AG09319 (cell line): ENCODE data around the gene CACFD1.

Experiments used
- DNase-seq: peaks from one replicate; pipeline ENCODE4 v3.0.0-alpha.2; 2010; ENCODE audit warnings: low read depth; ENCODE audit errors: extremely low read depth
- TF ChIP-seq, protein P1 (sequence below): IDR thresholded peaks from 2 replicates; pipeline ENCODE4 v1.5.1; 2011; ENCODE audit warnings: low read depth, mild to moderate bottlenecking, inconsistent platforms, low read length, moderate library complexity

The CACFD1 gene

DNA sequence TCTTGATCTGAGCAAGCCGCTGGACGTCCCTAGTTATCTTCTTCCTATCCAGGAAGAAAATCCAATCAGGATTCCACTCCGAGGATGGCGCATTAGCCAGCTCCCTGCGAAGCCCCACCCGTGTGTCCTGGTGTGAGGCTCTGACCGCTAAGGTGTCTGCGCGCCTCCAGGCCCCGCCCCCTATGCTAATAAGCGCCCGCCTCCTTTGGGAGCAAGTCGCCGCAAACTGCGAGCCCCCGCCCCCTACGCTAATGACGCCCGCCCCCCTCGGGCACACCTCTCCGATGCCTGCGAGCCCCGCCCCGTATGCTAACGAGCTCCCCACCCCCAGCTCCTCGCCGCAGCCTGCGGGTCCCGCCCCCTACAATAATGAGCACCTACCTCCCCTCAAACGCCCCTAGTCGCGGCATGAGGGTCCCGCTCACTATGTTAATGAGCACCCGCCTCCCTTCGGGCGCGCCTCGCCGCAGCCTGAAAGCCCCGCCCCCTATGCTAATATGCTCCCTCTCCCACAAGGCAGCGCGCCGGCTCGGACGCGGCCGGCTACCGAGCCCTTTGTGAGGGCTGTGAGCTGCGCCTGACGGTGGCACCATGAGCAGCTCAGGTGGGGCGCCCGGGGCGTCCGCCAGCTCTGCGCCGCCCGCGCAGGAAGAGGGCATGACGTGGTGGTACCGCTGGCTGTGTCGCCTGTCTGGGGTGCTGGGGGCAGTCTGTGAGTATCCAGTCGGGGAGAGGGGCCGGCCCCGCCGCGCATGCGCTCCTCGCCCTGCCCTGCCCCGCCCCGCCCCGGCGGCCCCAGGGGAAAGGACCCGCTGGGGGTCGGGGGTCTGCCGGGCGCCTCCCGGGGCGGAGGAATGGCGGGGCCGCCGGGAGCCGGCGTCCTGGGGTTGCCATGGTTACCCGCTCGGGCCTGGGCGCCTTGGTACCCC, at the start of gene CACFD1:
Gene CACFD1 (plus strand): TSS at position 503 of the 929 bp plus-strand sequence. CDS start 89 bp downstream, at position 592.
- peak; percentile 61 for DNase-seq
- TF ChIP-seq, protein P1, sequence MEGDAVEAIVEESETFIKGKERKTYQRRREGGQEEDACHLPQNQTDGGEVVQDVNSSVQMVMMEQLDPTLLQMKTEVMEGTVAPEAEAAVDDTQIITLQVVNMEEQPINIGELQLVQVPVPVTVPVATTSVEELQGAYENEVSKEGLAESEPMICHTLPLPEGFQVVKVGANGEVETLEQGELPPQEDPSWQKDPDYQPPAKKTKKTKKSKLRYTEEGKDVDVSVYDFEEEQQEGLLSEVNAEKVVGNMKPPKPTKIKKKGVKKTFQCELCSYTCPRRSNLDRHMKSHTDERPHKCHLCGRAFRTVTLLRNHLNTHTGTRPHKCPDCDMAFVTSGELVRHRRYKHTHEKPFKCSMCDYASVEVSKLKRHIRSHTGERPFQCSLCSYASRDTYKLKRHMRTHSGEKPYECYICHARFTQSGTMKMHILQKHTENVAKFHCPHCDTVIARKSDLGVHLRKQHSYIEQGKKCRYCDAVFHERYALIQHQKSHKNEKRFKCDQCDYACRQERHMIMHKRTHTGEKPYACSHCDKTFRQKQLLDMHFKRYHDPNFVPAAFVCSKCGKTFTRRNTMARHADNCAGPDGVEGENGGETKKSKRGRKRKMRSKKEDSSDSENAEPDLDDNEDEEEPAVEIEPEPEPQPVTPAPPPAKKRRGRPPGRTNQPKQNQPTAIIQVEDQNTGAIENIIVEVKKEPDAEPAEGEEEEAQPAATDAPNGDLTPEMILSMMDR, result no peak

DNA sequence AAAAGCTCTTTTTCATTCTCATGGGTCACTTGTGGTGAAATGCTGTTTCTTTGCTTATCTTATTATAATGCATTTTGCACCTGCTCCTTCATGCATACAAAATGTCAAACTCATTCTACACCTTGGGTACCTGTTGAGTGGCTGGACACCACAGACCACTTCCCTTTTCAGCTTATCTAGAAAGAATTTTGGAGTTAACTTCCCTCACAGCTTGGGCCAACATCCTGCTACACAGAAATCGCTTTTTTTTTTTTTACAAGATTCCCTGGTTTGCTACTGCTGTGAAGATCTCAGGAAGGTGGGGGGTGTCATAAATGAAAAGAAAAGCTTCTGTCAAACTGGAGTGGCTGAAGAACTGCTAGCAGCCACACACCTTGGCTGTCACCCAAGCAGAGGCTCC, 44.6 kb upstream of the CACFD1 start:
- TF ChIP-seq, protein P1, result no peak
- DNase-seq, result no peak

DNA sequence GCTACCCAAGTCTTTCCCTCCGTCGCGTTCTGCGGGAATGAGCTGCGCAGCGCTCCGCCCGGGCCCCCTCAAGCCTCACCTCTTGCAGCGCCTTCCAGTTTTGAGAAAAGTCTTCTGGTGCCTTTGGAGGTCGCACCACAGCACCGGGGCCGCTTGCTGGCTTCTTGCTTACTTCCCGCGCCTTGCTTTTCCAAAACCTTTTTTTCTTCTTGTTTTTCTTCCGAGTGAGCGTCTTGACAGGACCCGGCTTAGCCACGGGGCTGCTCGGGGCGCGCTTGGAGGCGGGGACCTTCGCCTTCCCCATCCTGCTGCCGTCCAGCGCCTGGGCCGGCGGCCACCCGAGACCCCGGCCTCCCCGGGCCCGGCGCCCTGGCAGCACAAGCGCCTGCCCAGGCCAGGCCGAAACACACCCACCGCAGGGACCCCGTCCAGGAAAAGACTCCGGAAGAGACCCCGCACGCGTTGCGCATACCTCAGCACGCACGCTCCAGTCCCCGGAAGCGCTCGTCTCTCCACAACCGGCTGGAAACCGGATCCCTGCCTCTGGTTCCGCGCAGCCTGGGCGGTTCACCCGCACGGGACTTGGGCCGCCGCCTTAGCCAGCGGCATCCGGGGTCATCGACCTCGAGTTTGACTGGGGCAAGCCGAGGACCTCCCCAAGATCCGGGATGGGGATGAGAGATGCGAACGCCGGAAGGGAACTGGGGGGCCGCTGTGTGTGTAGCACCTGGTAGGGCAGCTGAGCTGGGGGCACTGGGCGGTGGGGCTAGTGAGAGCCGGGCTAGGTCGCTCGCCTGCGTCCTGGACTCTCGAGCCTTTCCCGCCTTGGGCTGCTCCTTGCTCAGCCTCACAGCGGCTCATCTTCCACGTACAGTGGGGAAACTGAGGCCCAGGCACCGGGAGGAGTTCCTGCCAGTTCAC, 42.0 kb upstream of the CACFD1 start, which contains the start of gene REXO4:
Gene REXO4 (minus strand): TSS at position 470 of the 921 bp plus-strand sequence. CDS start 166 bp downstream, at position 304.
- TF ChIP-seq, protein P1, result no peak
- DNase-seq, result peak; percentile 54

DNA sequence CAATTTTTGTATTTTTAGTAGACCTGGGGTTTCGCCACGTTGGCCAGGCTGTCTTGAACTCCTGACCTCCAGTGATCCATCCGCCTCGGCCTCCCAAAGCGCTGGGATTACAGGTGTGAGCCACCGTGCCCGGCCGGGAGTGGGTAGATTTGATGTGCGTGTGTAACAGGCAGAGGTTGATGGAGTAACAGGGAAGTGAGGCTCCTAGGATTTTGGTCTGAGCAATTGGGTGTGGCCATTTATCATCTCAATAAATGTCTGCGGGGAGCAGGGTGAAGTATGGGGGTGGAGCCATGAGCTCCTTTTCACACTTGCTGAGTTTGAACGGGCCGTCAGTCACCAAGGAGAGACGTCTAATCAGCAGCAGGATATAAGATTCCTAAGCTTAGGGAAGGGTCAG, 40.8 kb upstream of the CACFD1 start:
- TF ChIP-seq, protein P1, result no peak
- no peak for DNase-seq

DNA sequence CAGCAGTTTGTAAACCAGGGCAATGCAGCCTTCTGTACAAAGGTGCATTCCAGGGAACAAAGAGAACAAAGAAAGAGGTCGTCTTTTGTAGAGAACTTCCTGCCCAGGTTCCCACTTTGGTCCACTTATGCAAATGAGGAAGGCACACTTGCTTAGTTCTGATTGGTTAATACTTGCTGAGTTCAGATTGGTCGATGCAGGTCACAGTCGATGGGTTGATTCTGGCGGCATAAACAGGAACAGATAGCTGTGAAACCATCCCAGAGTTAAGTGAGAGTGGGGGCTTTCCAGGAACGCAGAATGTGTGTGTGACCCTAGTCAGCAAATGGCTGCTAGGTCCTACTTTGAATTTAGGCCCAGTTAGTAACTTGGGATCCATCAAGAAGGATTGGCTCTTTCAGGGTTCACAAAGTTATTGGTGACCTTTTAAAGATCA, 39.4 kb upstream of the CACFD1 start:
- no peak for DNase-seq
- TF ChIP-seq, protein P1, result no peak

DNA sequence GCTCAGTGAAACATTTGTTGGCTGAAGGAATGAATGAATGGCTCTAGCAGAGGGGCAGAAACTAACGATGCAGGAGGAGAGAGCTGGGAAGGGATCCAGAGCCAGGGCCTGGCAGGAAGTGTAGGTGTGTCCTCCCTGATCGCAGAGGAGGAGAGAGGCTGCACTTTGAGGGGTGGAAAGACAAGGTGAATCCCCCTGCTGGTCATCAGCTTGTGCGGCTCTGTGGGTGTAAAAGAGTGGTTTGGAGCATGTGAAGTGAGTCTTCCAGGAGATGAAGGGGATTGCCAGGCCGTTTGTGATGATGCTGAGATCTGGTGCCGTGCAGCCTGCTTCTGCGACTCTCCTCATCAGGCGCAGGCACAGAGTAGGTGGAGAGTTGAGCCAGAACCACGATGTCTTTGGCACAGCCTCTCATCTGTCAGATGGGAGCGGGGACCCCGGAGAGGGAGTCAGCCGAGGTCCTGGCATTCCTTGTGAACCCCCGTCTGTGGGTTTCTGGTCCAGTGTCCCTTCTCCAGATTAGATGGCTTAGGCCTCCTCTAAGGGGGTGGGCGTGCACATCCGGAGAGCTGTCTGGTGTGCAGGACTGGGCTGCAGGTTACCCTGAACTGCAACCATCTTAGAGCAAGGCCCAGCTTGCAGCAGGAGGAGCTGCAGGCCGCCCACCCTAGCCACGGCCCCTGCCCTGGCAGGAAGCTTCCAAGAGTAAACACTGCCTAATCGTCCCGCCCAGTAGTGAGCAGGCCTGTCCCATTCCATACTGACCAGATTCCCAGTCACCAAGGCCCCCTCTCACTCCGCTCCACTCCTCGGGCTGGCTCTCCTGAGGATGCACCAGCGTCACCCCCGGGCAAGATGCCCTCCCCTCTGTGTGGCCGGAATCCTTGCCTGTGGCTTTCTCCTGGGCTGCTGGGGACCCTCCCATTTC, 37.9 kb upstream of the CACFD1 start, which contains the start of gene ADAMTS13:
Gene ADAMTS13 (plus strand): TSS at position 753 of the 928 bp plus-strand sequence. CDS start 77 bp downstream, at position 830.
- TF ChIP-seq, protein P1, result no peak
- DNase-seq, result no peak
